CD4-positive, alpha-beta T cell treated with Interleukin-1 beta for 1 hour (primary cell): ENCODE data around the gene TEX10.

Experiments used
- DNase-seq, 2 donors: peaks; one replicate each; pipeline ENCODE4 v3.0.0-alpha.2; 2020 to 2022

TEX10 gene

DNA sequence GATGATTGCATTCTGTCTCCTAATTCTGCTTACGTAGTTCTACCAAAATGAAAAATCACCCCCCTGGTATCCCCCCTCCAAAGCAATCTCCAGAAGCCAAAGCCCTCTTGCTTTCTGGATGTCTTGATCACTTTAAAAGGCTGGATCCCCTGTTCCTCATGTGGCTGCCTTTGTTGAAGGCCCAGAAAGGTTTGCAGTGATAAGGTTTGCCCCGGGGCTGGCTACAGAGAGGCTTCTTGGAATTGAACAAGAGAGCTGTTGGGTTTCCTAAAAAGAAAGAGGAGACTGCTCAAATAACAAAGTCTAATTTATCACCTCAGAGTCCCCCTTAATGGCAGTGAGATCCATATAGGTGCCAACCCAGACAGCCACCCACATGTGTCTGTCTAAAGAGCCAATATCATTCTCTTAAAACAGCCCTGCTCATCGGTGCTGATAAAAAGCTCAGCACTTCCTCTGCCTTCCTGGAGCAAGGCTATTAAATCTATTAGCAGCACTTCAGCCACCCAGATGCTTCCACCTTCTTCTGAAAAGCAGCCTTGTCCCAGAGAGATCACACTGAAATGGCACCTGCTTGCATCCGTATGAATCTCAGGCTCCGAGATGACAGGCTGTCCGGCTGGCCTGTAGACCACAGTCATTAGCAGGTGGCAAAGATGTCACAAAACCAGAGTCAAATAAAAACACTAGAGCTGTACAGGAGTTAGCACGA, 70.9 kb downstream of the TEX10 start:
- DNase-seq: no peak

DNA sequence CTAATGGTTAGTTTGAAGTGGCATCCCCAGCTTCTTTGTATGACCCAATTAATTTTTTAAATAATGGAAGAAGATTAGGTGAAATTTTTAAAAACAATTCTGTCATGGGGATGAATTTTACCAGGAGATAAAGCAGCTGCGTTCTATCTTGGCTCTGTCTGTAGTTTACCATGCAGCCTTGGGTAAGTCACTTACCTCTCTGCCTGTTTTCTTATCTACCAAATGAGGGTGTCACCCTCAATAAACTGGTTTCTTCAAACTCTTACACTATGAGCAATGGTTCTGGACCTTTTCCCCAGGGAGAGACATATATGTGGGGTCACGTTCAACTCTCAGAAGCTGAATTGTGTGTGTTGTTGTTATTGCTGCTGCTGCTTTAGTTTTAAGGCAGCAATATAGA, 71.7 kb downstream of the TEX10 start:
- no peak for DNase-seq

DNA sequence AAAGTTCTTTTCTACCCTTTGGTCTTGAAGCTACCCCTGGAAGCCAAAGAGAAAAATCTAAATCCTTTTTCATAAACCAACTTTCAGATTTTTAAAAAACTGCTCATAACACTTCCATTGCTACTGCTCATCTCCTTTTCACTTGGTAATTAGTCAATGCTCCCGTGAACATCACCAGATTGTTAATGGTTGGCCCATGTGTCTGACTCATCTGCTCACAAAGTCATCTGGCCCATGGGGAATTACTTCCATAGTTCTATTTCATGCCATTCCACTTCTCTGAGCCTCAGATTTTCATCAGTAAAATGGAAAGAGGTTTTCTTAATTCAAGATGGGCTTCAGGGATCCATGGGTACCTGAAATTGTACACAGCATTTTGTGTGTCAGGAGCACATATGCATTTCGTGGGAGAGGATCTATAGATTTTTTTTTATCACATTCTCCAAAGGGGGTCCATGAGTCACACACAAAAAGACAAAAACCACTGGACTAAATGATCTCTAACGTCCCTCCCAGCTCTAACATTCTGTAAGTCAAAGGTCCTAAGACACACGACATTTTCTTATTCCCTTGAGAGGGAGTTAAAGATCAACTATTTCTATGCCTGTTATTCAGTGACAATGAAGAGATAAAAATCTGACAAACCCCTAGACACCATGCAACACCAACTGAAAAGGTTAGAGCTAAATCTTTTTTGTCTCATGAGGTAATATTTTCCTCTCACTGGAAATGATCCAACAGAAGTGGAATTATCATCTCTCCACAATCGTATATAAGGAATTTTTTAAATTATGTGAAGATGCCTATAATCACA, 75.4 kb downstream of the TEX10 start:
- no peak for DNase-seq

- DNase-seq: no peak
Measured at GRCh38 chr9:100269656-100270055, 83.1 kb downstream of the TEX10 start.

GRCh38 chr9:100268271-100268670, 84.5 kb downstream of the TEX10 start:
- DNase-seq: no peak

- DNase-seq: no peak
Measured at GRCh38 chr9:100267211-100267610, 85.5 kb downstream of the TEX10 start.
